BE2C (cell line): Measurements from ENCODE around the gene LDLRAD4.
"Not testable (repeated sequence)": the region's sequence is repeated elsewhere in the genome, so short reads cannot be mapped to it uniquely, and the experiment has no call there.

Source experiments
- DNase-seq: peaks from one replicate; pipeline ENCODE4 v3.0.0-alpha.2; 2020
- H3K27me3 ChIP-seq: fragments of 250-450 bp; sonication (Bioruptor Pico); 2 replicates; pipeline ENCODE4 v1.5.1; 2020; ENCODE audit warnings: mild to moderate bottlenecking
- H3K36me3 ChIP-seq: fragments of 250-450 bp; sonication (Bioruptor Pico); 2 replicates; pipeline ENCODE4 v1.5.1; 2020; ENCODE audit warnings: mild to moderate bottlenecking
- H3K4me1 ChIP-seq: fragments of 250-450 bp; sonication (Bioruptor Pico); 2 replicates; pipeline ENCODE4 v1.5.1; 2020
- H3K4me3 ChIP-seq: 2 replicates; pipeline ENCODE4 v1.5.1; 2011; ENCODE audit warnings: low read depth, low read length
- H3K9me3 ChIP-seq: fragments of 250-450 bp; sonication (Bioruptor Pico); 2 replicates; pipeline ENCODE4 v1.5.1; 2020
- CTCF ChIP-seq: IDR thresholded peaks from 2 replicates; pipeline ENCODE4 v1.5.1; 2012; ENCODE audit warnings: mild to moderate bottlenecking, low read depth, low read length

Gene LDLRAD4

GRCh38 chr18:13488281-13488929, 269.8 kb downstream of the LDLRAD4 start:
- H3K4me1 ChIP-seq = no peaks in the 10 kb centered on the region
- no peak for DNase-seq
- H3K4me3 ChIP-seq = no peak overlapping the region
- H3K27me3 ChIP-seq = no peaks in the 10 kb centered on the region
- H3K9me3 ChIP-seq = no peaks in the 10 kb centered on the region
- H3K36me3 ChIP-seq = no peaks in the 10 kb centered on the region
- TF ChIP-seq CTCF = no peak

GRCh38 chr18:13489303-13489702, 270.7 kb downstream of the LDLRAD4 start:
- H3K36me3 ChIP-seq, H3K4me1 ChIP-seq, H3K27me3 ChIP-seq, H3K4me3 ChIP-seq, DNase-seq, H3K9me3 ChIP-seq: not testable (repeated sequence)

GRCh38 chr18:13491138-13491537, 272.6 kb downstream of the LDLRAD4 start:
- no peak for DNase-seq
- no peaks in the 10 kb centered on the region for H3K27me3 ChIP-seq
- H3K4me3 ChIP-seq = no peak overlapping the region
- H3K36me3 ChIP-seq = no peaks in the 10 kb centered on the region
- no peaks in the 10 kb centered on the region for H3K9me3 ChIP-seq
- H3K4me1 ChIP-seq = no peaks in the 10 kb centered on the region
- no peak for TF ChIP-seq CTCF

- no peak for TF ChIP-seq CTCF
- Histone ChIP-seq H3K4me1 (no peaks in the 10 kb centered on the region), H3K9me3 (no peaks in the 10 kb centered on the region), H3K4me3 (no peak overlapping the region), H3K27me3 (no peaks in the 10 kb centered on the region), H3K36me3 (no peaks in the 10 kb centered on the region)
- DNase-seq = no peak
Measured at GRCh38 chr18:13492314-13492713, 273.8 kb downstream of the LDLRAD4 start.

- H3K27me3 ChIP-seq = no peaks in the 10 kb centered on the region
- H3K4me1 ChIP-seq = no peaks in the 10 kb centered on the region
- TF ChIP-seq CTCF = no peak
- no peaks in the 10 kb centered on the region for H3K9me3 ChIP-seq
- H3K36me3 ChIP-seq = no peaks in the 10 kb centered on the region
- no peak for DNase-seq
- H3K4me3 ChIP-seq = no peak overlapping the region
Measured at GRCh38 chr18:13493079-13493478, 274.5 kb downstream of the LDLRAD4 start.

GRCh38 chr18:13493725-13494124, 275.2 kb downstream of the LDLRAD4 start:
- no peak for DNase-seq
- Histone ChIP-seq H3K36me3 (no peaks in the 10 kb centered on the region), H3K9me3 (no peaks in the 10 kb centered on the region), H3K27me3 (no peaks in the 10 kb centered on the region), H3K4me3 (no peak overlapping the region), H3K4me1 (no peaks in the 10 kb centered on the region)
- TF ChIP-seq CTCF = no peak
